ENCODE data around the gene SEC31B. TPM values are rescaled to one million over a fixed set of nuclear protein-coding genes. Genes with fewer than 3 reads are reported as not detected.
A peak's percentile ranks its signal among the peaks of the same experiment; 100 is the strongest.

The SEC31B gene
- 10 to 100 TPM in 2 of 8 experiments, 1 to 10 TPM in 6; 3.0 to 24.0 (median 6.4) TPM for total RNA-seq

DNA sequence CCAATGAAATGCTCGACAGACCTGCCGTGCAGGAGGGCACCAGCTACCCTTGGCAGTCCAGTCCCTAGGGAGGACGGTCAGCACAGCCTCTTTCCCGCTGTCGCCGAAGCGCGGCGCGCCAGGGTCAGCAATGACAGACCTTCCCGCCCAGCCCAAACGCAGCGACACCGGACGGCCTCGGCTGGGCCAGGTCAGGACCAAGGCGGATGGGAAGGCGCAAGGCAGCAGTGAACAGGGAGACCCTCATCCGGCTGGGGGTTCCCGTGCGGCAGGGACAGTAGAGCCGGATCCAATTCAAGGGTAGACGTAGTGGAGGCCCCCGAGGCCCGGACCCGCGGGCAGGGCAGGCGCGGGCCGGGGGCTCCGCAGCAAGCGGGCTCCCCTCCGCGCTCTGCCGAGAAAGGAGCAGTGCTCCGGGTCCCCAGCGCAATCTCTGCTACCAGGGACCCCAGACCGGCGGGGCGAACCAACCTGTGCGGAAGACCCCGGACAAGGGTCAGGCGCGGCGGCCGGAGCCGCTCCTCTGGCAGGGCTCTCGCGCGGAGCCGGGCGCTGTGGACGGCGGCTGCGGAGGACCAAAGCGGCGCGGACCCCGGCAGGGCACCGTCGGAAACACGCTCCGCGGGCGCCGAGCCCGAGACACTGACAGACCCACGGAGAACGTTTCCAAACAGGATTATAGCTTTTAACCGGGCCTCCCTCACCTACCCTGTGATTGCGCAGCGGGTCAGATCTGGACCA, at the start of gene SEC31B:
Gene SEC31B (minus strand): TSS at position 551 of the 741 bp plus-strand sequence. CDS start 2,909 bp downstream, outside the sequence.
- no peak within 1 kb of the TSS for H3K27ac ChIP-seq
- WGBS, 10 experiments, result 0 to 23% (median 7%) methylated on average over 2 to 20 of the region's 72 CpGs; no CpG with 5 or more reads in 3 of the 10 experiments
- in situ Hi-C loops (cut with MboI; ENCODE audit: low pct_unique_long_range_greater_than_20kb in 2 of 9, low sequenced_read_pairs in 9 of 9, unreplicated experiment in 9 of 9), result loop anchor here in 2 of 9 experiments (10.0 to 25.0 kb wide), 2 partner anchors 85 to 182 kb away; partner anchors contain the start of genes PKD2L1 (in 2 of the 2) and SCD (in 2 of the 2)

GRCh38 chr10:100568912-100569311, 49.3 kb upstream of the SEC31B start:
- in situ Hi-C loops (cut with MboI; ENCODE audit: low pct_unique_long_range_greater_than_20kb in 2 of 9, low sequenced_read_pairs in 9 of 9, unreplicated experiment in 9 of 9), result loop anchor here in 6 of 9 experiments (10.0 to 25.0 kb wide), 5 partner anchors 168 to 318 kb away; partner anchors contain the start of gene PAX2 (in 3 of the 6)
- H3K4me3 ChIP-seq, result no peak overlapping the region
- no peak for ATAC-seq (replicated peaks in 6 of 8)
- 50 to 100% (median 80%) methylated on average over 1 to 2 of the region's 3 CpGs; no CpG with 5 or more reads in 1 of the 10 experiments for WGBS, 10 experiments
- no peaks in the 10 kb centered on the region for H3K4me1 ChIP-seq (replicated peaks in 1 of 2)
- no peak overlapping the region for H3K27ac ChIP-seq

More for the DNA sequence above, at the start of gene SEC31B:
- ATAC-seq (replicated peaks in 6 of 8), result peak; percentile 64 to 98 (median 96)
- Histone ChIP-seq H3K4me1 (replicated peaks in 1 of 2) (peaks cover 4 to 7% of the 10 kb centered on the region in 2 donors), H3K4me3 (peak within 1 kb of the TSS; percentile 33 to 53 (median 37))

DNA sequence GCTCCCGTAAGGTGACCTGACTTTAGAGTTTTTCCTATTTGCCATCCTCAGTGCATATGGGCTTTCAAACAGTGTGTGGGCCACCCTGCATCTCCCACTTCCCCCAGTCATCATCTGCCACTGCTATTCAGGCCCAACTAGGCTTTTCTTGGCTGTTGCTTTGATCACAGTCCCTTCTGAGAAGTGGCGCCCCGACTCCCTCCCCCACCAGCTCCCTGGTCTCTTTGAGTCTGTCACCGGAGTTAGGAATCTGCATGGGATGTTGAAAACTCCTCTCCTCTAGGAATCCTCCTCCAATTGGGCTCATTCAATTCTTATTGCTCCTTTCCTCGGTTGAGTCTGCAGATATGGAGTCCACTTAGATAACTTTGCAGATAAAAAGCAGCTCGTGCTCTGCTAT, 48.2 kb upstream of the SEC31B start:
- in situ Hi-C loops (cut with MboI; ENCODE audit: low pct_unique_long_range_greater_than_20kb in 2 of 9, low sequenced_read_pairs in 9 of 9, unreplicated experiment in 9 of 9), result loop anchor here in 6 of 9 experiments (10.0 to 25.0 kb wide), 5 partner anchors 169 to 319 kb away; partner anchors contain the start of gene PAX2 (in 3 of the 6)
- no peak overlapping the region for H3K27ac ChIP-seq
- ATAC-seq (replicated peaks in 6 of 8), result no peak
- no peak overlapping the region for H3K4me3 ChIP-seq
- WGBS, 10 experiments, result 0 to 52% (median 31%) methylated on average over 1 to 5 of the region's 6 CpGs; no CpG with 5 or more reads in 3 of the 10 experiments
- H3K4me1 ChIP-seq (replicated peaks in 1 of 2), result no peaks in the 10 kb centered on the region

GRCh38 chr10:100567249-100567648, 47.6 kb upstream of the SEC31B start:
- Histone ChIP-seq H3K27ac (no peak overlapping the region), H3K4me3 (no peak overlapping the region), H3K4me1 (replicated peaks in 1 of 2) (no peaks in the 10 kb centered on the region)
- no peak for ATAC-seq (replicated peaks in 6 of 8)
- WGBS, 10 experiments, result 42 to 75% (median 58%) methylated on average over 2 to 4 of the region's 11 CpGs; no CpG with 5 or more reads in 3 of the 10 experiments
- in situ Hi-C loops (cut with MboI; ENCODE audit: low pct_unique_long_range_greater_than_20kb in 2 of 9, low sequenced_read_pairs in 9 of 9, unreplicated experiment in 9 of 9), result loop anchor here in 6 of 9 experiments (10.0 to 25.0 kb wide), 5 partner anchors 170 to 320 kb away; partner anchors contain the start of gene PAX2 (in 3 of the 6)

- in situ Hi-C loops (cut with MboI; ENCODE audit: low pct_unique_long_range_greater_than_20kb in 2 of 9, low sequenced_read_pairs in 9 of 9, unreplicated experiment in 9 of 9), result loop anchor here in 6 of 9 experiments (10.0 to 25.0 kb wide), 5 partner anchors 171 to 321 kb away; partner anchors contain the start of gene PAX2 (in 3 of the 6)
Observed at GRCh38 chr10:100566561-100566960, 46.9 kb upstream of the SEC31B start.

DNA sequence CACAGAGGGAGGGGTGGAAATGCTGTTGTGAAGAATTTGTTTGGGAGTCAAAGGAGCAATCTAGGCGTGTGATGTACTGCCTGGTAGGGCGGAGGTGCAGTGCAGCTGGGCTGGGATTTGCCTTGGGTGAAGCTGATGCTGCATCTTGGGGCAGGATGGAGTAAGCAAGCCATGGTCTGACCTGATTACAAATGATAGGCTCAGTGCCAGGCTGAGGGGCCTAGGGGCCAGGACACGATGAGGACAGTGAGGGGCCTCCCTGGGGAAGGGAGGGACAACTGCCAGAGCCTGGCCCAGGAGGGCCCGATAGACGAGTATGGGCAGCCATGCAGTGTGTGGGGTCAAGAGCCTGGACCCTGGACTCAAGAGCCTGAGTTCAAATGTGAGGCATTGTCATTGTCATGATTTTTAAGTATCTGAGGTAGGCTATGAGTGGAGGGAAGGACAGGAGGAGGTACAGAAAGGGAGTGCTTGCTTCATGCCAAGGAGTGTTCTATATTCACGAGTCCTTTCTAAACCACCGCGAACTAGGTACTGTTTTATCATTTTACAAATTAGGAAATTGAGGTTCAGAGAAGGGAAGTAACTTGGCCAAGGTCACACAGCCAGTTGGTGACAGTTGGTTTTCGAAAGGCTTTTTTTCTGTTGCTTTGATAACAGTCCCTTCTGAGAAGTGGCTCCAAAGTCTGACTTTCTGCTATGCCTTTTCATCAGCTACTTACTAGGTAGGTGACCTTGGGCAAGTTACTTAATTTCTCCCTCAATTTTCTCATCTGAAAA, 45.7 kb upstream of the SEC31B start:
- no peaks in the 10 kb centered on the region for H3K4me1 ChIP-seq (replicated peaks in 1 of 2)
- in situ Hi-C loops (cut with MboI; ENCODE audit: low pct_unique_long_range_greater_than_20kb in 2 of 9, low sequenced_read_pairs in 9 of 9, unreplicated experiment in 9 of 9), result loop anchor here in 6 of 9 experiments (10.0 to 25.0 kb wide), 5 partner anchors 172 to 322 kb away; partner anchors contain the start of gene PAX2 (in 3 of the 6)
- no peak overlapping the region for H3K4me3 ChIP-seq
- no peak overlapping the region for H3K27ac ChIP-seq
- peak in 1 of 8 experiments; percentile 4 for ATAC-seq (replicated peaks in 6 of 8)
- 14 to 100% (median 73%) methylated on average over 1 to 7 of the region's 9 CpGs; no CpG with 5 or more reads in 2 of the 10 experiments for WGBS, 10 experiments

More at GRCh38 chr10:100566561-100566960, 46.9 kb upstream of the SEC31B start:
- no peak for ATAC-seq (replicated peaks in 6 of 8)
- Histone ChIP-seq H3K4me1 (replicated peaks in 1 of 2) (no peaks in the 10 kb centered on the region), H3K27ac (no peak overlapping the region), H3K4me3 (no peak overlapping the region)
- 30 to 71% (median 55%) methylated on average over 1 to 3 of the region's 3 CpGs; no CpG with 5 or more reads in 4 of the 10 experiments for WGBS, 10 experiments

DNA sequence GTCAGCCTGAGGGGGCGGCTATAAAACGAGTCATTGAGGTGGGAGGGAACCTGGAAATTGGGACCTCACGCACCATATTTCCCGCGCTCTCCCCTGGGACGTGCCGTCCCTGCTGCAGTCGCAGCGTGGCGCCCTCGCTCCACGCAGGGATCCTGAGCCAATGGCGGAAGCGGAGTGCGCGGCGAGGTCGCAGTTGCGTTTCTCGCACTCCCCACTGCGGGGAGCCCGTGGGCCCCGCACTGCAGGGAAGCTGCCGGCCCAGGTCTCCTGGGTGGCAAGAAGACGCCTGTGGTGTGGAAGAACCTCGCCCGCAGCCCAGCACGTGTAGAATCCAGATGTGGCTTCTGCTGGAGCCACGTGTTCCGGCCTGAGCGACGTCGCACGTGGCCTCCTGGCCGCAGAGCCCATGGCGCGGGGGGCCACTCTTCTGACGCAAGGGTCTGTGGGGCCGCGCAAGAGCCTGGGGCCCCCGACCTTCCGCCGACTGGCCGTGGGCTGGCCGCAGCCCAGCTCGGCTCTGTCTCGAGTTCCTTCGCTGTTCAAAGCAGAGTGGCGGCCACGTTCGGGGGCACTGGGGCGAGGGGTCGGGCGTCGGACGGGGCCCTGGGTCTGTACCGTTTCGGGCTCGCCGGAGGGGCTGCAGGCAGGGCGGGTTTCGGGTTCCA, 42.5 kb upstream of the SEC31B start:
- H3K27ac ChIP-seq, result no peak overlapping the region
- ATAC-seq (replicated peaks in 6 of 8), result peak; percentile 80 to 93 (median 87)
- 0 to 35% methylated on average over 4 of the region's 62 CpGs; no CpG with 5 or more reads in 8 of the 10 experiments for WGBS, 10 experiments
- H3K4me3 ChIP-seq, result no peak overlapping the region
- in situ Hi-C loops (cut with MboI; ENCODE audit: low pct_unique_long_range_greater_than_20kb in 2 of 9, low sequenced_read_pairs in 9 of 9, unreplicated experiment in 9 of 9), result loop anchor here in 6 of 9 experiments (10.0 to 25.0 kb wide), 5 partner anchors 175 to 325 kb away; partner anchors contain the start of gene PAX2 (in 3 of the 6)
- H3K4me1 ChIP-seq (replicated peaks in 1 of 2), result no peaks in the 10 kb centered on the region

DNA sequence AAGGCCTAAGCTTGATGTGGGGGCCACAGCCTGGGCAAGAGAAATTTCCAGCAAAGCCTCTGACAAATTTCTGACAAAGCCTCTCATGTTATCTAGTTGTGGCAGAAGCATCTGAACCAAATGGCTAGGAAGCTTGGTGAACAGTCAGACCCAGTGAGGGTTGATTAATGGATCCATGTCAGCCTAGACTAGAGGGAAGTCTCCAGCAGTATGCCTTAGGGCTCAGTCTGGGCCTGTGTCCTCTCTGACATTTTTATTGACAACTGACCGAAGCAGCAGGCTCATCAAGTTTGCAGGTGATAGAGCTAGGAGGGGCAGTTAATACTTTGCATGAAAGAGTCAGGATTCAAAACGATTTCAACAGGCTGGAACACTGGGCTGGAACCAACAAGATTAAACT, 41.3 kb upstream of the SEC31B start:
- Histone ChIP-seq H3K27ac (no peak overlapping the region), H3K4me1 (replicated peaks in 1 of 2) (no peaks in the 10 kb centered on the region), H3K4me3 (no peak overlapping the region)
- in situ Hi-C loops (cut with MboI; ENCODE audit: low pct_unique_long_range_greater_than_20kb in 2 of 9, low sequenced_read_pairs in 9 of 9, unreplicated experiment in 9 of 9), result loop anchor here in 6 of 9 experiments (10.0 to 25.0 kb wide), 5 partner anchors 176 to 326 kb away; partner anchors contain the start of gene PAX2 (in 3 of the 6)
- whole genome bisulfite sequencing, 10 experiments, result 14 to 94% (median 57%) methylated on average over 1 to 2 of the region's 2 CpGs; no CpG with 5 or more reads in 2 of the 10 experiments
- no peak for ATAC-seq (replicated peaks in 6 of 8)

DNA sequence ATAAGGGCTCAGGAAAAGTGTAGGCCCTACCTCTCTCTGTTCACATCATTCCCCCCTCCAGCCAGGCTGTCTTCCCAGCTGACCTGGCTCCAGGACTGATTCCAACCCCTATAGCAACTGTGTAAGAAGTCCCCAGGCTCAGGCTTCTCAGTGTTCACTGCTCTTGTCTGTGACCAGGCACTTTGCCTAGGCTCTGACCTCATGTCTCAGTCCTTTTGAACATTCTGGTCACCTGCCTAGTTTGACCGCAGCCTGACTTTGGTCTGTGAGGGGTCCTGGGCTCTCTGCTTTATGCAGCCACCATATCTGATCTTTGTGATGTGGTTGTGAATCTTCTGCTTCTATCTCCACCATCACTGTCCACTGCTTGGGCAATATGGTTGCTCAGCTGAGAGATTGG, 40.6 kb upstream of the SEC31B start:
- in situ Hi-C loops (cut with MboI; ENCODE audit: low pct_unique_long_range_greater_than_20kb in 2 of 9, low sequenced_read_pairs in 9 of 9, unreplicated experiment in 9 of 9), result loop anchor here in 6 of 9 experiments (10.0 to 25.0 kb wide), 5 partner anchors 177 to 327 kb away; partner anchors contain the start of gene PAX2 (in 3 of the 6)
- no peak overlapping the region for H3K4me3 ChIP-seq
- H3K27ac ChIP-seq, result no peak overlapping the region
- H3K4me1 ChIP-seq (replicated peaks in 1 of 2), result no peaks in the 10 kb centered on the region
- ATAC-seq (replicated peaks in 6 of 8), result no peak
- 80 to 100% methylated on average over 1 of the region's 1 CpG; no CpG with 5 or more reads in 8 of the 10 experiments for WGBS, 10 experiments

DNA sequence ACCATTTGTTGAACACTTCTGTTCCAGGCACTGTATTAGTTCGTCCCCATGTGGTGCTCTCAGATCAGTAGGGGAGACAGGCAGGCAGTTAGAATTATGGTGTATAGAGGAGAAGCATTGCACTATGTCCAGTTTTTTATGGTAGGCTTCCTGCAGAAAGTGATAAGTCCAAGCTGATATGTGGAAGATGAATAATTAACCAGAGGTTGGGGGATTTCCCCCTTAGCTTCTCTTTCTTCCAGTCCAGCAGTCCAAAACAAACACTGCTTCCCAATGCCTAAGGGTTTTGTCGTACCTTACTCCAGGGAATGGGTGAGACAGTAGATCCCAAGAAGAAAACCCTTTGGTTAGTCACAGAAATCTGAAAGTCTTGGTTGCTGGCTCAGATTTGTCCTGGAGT, 35.2 kb upstream of the SEC31B start:
- H3K4me3 ChIP-seq, result no peak overlapping the region
- in situ Hi-C loops (cut with MboI; ENCODE audit: low pct_unique_long_range_greater_than_20kb in 2 of 9, low sequenced_read_pairs in 9 of 9, unreplicated experiment in 9 of 9), result loop anchor here in 4 of 9 experiments (25.0 kb wide), 3 partner anchors 182 to 332 kb away; partner anchors contain the start of gene PAX2 (in 2 of the 4)
- no peak for ATAC-seq (replicated peaks in 6 of 8)
- WGBS, 10 experiments, result 83 to 100% (median 100%) methylated on average over 1 to 2 of the region's 2 CpGs; no CpG with 5 or more reads in 4 of the 10 experiments
- no peak overlapping the region for H3K27ac ChIP-seq
- H3K4me1 ChIP-seq (replicated peaks in 1 of 2), result no peaks in the 10 kb centered on the region

DNA sequence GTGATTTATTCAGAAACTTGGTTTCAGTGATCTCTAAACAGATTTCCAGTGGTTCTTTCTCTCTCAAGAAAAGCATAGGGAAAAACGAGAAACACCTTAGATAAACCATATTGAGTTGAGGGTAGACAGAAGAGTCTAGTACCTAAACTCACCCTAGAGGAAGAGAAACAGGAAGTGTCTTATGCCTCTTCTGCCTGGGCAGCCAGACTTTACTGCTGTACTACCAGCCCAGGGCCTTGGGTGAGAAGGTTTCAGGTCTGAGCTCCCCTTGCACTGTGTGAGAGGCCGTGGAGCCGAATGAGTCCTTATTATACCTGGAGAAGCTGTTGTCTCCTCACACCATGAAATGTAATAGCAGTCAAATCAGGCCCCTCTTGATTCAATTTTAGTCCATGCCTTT, 34.3 kb upstream of the SEC31B start:
- ATAC-seq (replicated peaks in 6 of 8), result no peak

More for the DNA sequence above, 34.3 kb upstream of the SEC31B start:
- Histone ChIP-seq H3K27ac (no peak overlapping the region), H3K4me1 (replicated peaks in 1 of 2) (no peaks in the 10 kb centered on the region), H3K4me3 (no peak overlapping the region)
- in situ Hi-C loops (cut with MboI; ENCODE audit: low pct_unique_long_range_greater_than_20kb in 2 of 9, low sequenced_read_pairs in 9 of 9, unreplicated experiment in 9 of 9), result loop anchor here in 4 of 9 experiments (25.0 kb wide), 3 partner anchors 183 to 333 kb away; partner anchors contain the start of gene PAX2 (in 2 of the 4)
- 40 to 100% (median 100%) methylated on average over 1 to 3 of the region's 3 CpGs; no CpG with 5 or more reads in 3 of the 10 experiments for WGBS, 10 experiments

Data from motor neuron (in vitro differentiated cells).